Sigmoid colon (tissue), 7 donors: Measurements from ENCODE around the gene MEGF6. TPM values are rescaled to one million over a fixed set of nuclear protein-coding genes. Genes with fewer than 3 reads are reported as not detected.

Source experiments
- DNase-seq: peaks from one replicate; pipeline ENCODE4 v3.0.0-alpha.2; 2019
- H3K27ac ChIP-seq, 4 donors: fragments of 200-600 bp; sonication (generic); one replicate each; pipeline ENCODE4 v1.5.1; 2016 to 2019; ENCODE audit warnings: mild to moderate bottlenecking in 1 of 4
- H3K27me3 ChIP-seq, 3 donors: fragments of 200-600 bp; sonication (generic); one replicate each; pipeline ENCODE4 v1.5.1; 2019; ENCODE audit warnings: mild to moderate bottlenecking in 1 of 3
- H3K36me3 ChIP-seq, 4 donors: fragments of 200-600 bp; sonication (generic); one replicate each; pipeline ENCODE4 v1.5.1; 2016 to 2019
- H3K4me1 ChIP-seq, 4 donors: fragments of 200-600 bp; sonication (generic); one replicate each; pipeline ENCODE4 v1.5.1; 2017 to 2019
- H3K4me3 ChIP-seq, 4 donors: fragments of 200-600 bp; sonication (generic); one replicate each; pipeline ENCODE4 v1.5.1; 2017 to 2019; ENCODE audit warnings: mild to moderate bottlenecking in 2 of 4, moderate library complexity in 1 of 4
- H3K9me3 ChIP-seq, 4 donors: fragments of 200-600 bp in 3 of 4; sonication (generic) in 3 of 4; one replicate each; pipeline versions ENCODE4 v1.5.1 to v1.6.1; 2013 to 2019
- CTCF ChIP-seq, 4 experiments: fragments of 450-650 bp in 3 of 4; fragments of 200-600 bp in 1 of 4; IDR thresholded peaks; one replicate each; pipeline ENCODE4 v1.5.1; 2016 to 2019; ENCODE audit warnings: antibody characterized with exemption in 4 of 4, mild to moderate bottlenecking in 3 of 4, moderate library complexity in 2 of 4
- EP300 ChIP-seq, 4 donors: sonication (generic); formaldehyde crosslinking; IDR thresholded peaks; one replicate each; pipeline ENCODE4 v1.6.1; 2017; ENCODE audit warnings: antibody characterized with exemption in 4 of 4
- POLR2A ChIP-seq, 2 donors: fragments of 450-650 bp; IDR thresholded peaks; one replicate each; pipeline ENCODE4 v1.6.1; 2016; ENCODE audit warnings: antibody characterized with exemption in 2 of 2, mild to moderate bottlenecking in 2 of 2, moderate library complexity in 2 of 2
- POLR2AphosphoS5 ChIP-seq, 4 donors: sonication (generic); formaldehyde crosslinking; IDR thresholded peaks; one replicate each; pipeline ENCODE4 v1.6.1; 2017; ENCODE audit warnings: antibody characterized with exemption in 4 of 4
- WGBS, 2 donors: extraction: QIAGEN DNeasy Blood & Tissue Kit; methylation state at CpG; one replicate each; pipeline ENCODE4 v1.1.7; 2013; 5-methylcytosine and 5-hydroxymethylcytosine counted together
- intact Hi-C: fragments of 100-400 bp; cut with DNase I; formaldehyde crosslinking; loops from one replicate; pipeline ENCODE4 v1.15.1; 2023
- polyA plus RNA-seq, 3 donors: library from polyadenylated mRNA; stranded (reverse); fragments of 200-250 nt; gene quantifications; one replicate each; pipeline ENCODE4 v1.2.3, GENCODE V29; 2013
- total RNA-seq, 4 donors: library from RNA; depleted of rRNA; stranded (reverse); fragments of >200 nt; gene quantifications; one replicate each; pipeline ENCODE4 v1.1.0, GENCODE V29; 2016
- donor health status: healthy with polysubstance abuse.
- donor health status: Bipolar disorder and iron deficiency.
- donor health status: healthy.

Gene MEGF6
- total and polyA plus RNA-seq, 7 donors = 2.4 to 31.9 (median 7.8) TPM; not detected in 1

GRCh38 chr1:3580231-3580630 lies 31.1 kb downstream of the MEGF6 start:
- no peak overlapping the region for H3K27ac ChIP-seq
- H3K36me3 ChIP-seq = no peaks in the 10 kb centered on the region
- H3K4me3 ChIP-seq = no peak overlapping the region
- no peaks in the 10 kb centered on the region for H3K9me3 ChIP-seq
- no peaks in the 10 kb centered on the region for H3K4me1 ChIP-seq
- DNase-seq = no peak
- no peak for TF ChIP-seq EP300 (IDR thresholded peaks at IDR 0.05)
- no peak for TF ChIP-seq CTCF (IDR thresholded peaks at IDR 0.05)
- TF ChIP-seq POLR2A (IDR thresholded peaks at IDR 0.05) = no peak
- no peak for TF ChIP-seq POLR2AphosphoS5 (IDR thresholded peaks at IDR 0.05)
- H3K27me3 ChIP-seq = peaks cover 0 to 25% (median 0%) of the 10 kb centered on the region in 3 donors
- WGBS, 2 donors = 73 to 75% methylated on average over 9 of the region's 9 CpGs
- intact Hi-C loops = no loop called here

DNA sequence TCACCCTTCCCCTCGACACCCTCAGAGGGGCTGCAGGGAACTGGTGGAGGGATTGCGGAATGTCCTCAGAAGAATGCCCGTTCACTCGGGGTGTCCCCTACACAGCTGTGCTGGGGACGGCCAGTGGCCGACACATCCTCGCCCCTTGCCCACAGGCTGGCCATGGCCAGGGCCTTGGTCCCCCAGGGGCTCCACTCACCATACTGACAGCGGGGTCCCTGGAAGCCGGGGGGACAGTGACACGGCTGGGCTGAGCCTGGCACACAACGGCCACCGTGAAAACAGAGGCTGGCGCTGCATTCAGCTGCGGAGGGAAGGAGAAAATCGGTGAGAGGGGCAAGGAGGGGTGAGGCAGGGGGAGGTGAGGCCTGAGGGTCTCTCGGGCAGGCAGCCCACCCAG lies 31.7 kb downstream of the MEGF6 start:
- H3K4me3 ChIP-seq = no peak overlapping the region
- no peaks in the 10 kb centered on the region for H3K9me3 ChIP-seq
- H3K27ac ChIP-seq = no peak overlapping the region
- TF ChIP-seq POLR2AphosphoS5 (IDR thresholded peaks at IDR 0.05) (no peak), CTCF (IDR thresholded peaks at IDR 0.05) (no peak), POLR2A (IDR thresholded peaks at IDR 0.05) (no peak), EP300 (IDR thresholded peaks at IDR 0.05) (no peak)
- H3K4me1 ChIP-seq = no peaks in the 10 kb centered on the region
- no peaks in the 10 kb centered on the region for H3K36me3 ChIP-seq
- intact Hi-C loops = no loop called here
- 82 to 91% methylated on average over 16 of the region's 16 CpGs for WGBS, 2 donors
- DNase-seq = no peak
- peaks cover 0 to 25% (median 0%) of the 10 kb centered on the region in 3 donors for H3K27me3 ChIP-seq

DNA sequence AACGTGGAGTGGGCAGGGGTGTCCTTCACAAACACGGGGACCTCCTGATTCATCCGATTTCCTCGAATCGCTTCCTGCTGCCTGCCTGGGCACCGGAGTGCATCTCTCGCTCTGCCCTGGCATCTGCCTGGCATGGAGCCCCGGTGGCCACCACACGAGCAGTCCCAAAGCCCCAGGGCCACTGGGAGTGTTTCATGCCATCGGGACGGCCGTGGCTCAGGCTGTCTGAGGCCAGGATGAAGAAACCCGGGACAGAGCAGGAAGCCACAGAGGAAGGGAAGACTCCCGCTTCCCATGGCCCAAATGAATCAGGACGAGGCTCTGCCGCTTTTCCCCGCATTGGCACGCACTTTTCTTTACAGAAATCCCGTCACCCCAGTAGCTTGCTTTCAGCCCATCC lies 32.4 kb downstream of the MEGF6 start:
- WGBS, 2 donors = 77 to 89% methylated on average over 19 of the region's 19 CpGs
- H3K9me3 ChIP-seq = no peaks in the 10 kb centered on the region
- DNase-seq = no peak
- H3K27ac ChIP-seq = no peak overlapping the region
- intact Hi-C loops = no loop called here
- no peaks in the 10 kb centered on the region for H3K4me1 ChIP-seq
- no peaks in the 10 kb centered on the region for H3K36me3 ChIP-seq
- no peak for TF ChIP-seq CTCF (IDR thresholded peaks at IDR 0.05)
- peaks cover 0 to 25% (median 0%) of the 10 kb centered on the region in 3 donors for H3K27me3 ChIP-seq
- H3K4me3 ChIP-seq = no peak overlapping the region

DNA sequence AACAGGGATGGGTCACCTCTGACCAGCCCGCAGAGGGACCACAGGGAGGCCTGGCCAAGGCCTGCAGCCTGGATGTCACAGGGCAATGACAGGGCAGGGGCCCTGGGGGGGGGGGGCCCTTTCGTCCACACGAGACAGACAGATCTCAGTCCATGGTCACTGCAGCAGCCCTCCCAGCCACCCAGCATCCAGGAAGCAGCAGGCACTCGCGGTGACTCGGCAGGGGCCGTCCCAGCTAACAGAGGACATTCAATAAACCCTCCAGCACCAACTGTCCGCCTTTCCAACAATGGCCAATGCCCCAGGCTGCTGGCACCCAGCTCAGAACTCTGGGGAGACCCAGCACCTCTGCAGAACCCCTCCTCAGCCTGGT lies 32.9 kb downstream of the MEGF6 start:
- Histone ChIP-seq H3K4me3 (no peak overlapping the region), H3K4me1 (peaks cover 0 to under 1% (median 0%) of the 10 kb centered on the region in 4 donors), H3K27me3 (peaks cover 0 to 25% (median 0%) of the 10 kb centered on the region in 3 donors), H3K27ac (no peak overlapping the region), H3K9me3 (no peaks in the 10 kb centered on the region), H3K36me3 (no peaks in the 10 kb centered on the region)
- WGBS, 2 donors = 69 to 87% methylated on average over 8 of the region's 8 CpGs
- no peak for TF ChIP-seq CTCF (IDR thresholded peaks at IDR 0.05)
- TF ChIP-seq EP300 (IDR thresholded peaks at IDR 0.05) = no peak
- no peak for TF ChIP-seq POLR2A (IDR thresholded peaks at IDR 0.05)
- TF ChIP-seq POLR2AphosphoS5 (IDR thresholded peaks at IDR 0.05) = no peak
- intact Hi-C loops = no loop called here
- DNase-seq = no peak

DNA sequence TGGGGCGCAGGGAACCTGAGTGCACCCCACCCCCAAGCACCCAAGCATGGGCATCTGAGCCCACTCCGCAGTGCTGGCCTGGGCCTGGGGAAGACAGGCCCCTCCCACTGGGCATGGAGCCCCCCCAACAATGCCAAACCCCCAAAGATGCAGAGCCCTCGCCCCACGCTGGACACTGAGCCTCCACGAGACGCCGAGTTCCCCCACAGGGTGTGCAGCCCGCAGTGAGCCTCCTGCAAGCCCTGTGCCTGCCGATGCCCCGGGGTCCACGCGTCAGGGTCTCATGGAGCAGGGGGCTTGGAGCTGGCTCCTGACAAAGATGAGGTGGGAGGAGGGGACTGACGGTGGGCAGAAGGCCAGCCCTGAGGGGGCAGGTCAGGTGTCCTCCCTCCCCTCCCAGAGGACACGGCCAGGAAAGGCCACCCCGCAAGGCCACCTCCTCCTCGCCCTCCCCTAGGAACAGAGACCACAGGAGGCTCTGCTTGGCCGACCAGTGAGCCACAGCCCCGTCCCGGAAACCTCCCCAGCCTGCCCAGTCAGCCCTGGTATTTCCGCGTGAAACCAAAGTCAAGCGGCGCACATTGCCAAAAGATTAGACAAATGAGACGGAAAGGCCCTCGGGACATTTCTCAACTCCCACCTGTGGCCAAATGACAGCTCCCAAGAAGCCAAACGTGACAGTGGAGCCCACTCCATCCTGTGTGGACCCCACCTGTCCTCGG lies 33.4 kb downstream of the MEGF6 start:
- DNase-seq = no peak
- WGBS, 2 donors = 77 to 82% methylated on average over 27 of the region's 27 CpGs
- TF ChIP-seq POLR2A (IDR thresholded peaks at IDR 0.05) (no peak), POLR2AphosphoS5 (IDR thresholded peaks at IDR 0.05) (no peak), CTCF (IDR thresholded peaks at IDR 0.05) (no peak), EP300 (IDR thresholded peaks at IDR 0.05) (no peak)
- H3K27me3 ChIP-seq = peaks cover 0 to 23% (median 0%) of the 10 kb centered on the region in 3 donors
- no peaks in the 10 kb centered on the region for H3K36me3 ChIP-seq
- intact Hi-C loops = no loop called here
- peaks cover 0 to 5% (median 2%) of the 10 kb centered on the region in 4 donors for H3K4me1 ChIP-seq
- H3K9me3 ChIP-seq = no peaks in the 10 kb centered on the region
- H3K27ac ChIP-seq = no peak overlapping the region
- H3K4me3 ChIP-seq = no peak overlapping the region
